ENCODE data around the gene SYT6. TPM values are rescaled to one million over a fixed set of nuclear protein-coding genes. Genes with fewer than 3 reads are reported as not detected.
A peak's percentile ranks its signal among the peaks of the same experiment; 100 is the strongest.

SYT6 gene
- polyA plus RNA-seq, 3 donors = 0.01 TPM; not detected in 2

DNA sequence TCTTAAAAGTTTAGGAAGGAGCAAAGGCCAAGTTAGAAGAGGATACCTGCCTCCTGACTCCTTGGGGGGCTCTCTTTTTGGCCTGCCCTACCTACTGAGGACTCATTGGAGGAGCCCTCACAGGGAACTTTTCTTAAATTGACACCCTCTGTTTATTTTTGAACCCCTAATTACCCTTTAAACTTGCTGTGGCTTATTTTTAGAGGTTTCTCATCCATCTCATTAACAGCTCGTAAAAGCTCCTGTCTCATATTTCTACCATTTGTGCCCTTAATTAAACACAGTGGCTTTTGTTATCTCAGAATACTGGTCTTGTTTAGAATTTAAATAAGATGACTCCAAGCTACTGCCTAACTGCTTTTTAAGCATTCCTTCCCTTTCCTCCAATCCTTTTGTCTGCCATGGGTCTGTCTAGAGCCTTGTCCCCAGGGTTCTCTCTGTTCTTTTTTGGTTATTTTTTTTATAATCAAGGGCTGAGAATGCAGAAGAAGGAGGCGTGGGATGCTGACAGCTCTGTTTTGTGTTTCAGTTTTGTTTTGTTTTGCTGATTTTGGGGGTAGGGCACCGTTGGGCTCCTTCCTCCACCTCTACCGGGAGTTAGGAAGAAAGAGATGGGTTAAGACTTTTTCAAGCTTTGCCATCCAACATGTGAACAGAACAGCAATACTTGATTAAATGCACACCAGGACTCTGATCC, 78.0 kb downstream of the SYT6 start:
- peaks cover 9 to 21% (median 15%) of the 10 kb centered on the region in 7 donors for H3K9me3 Mint-ChIP-seq
- Histone ChIP-seq H3K36me3 (replicated peaks in 1 of 2; ENCODE audit: control insufficient read depth in 1 of 2, insufficient read depth in 2 of 2, low read length in 2 of 2) (peaks cover 0 to 5% of the 10 kb centered on the region in 2 donors), H2AFZ (ENCODE audit: insufficient read depth, low read depth, low read length, poor library complexity, severe bottlenecking) (no peak overlapping the region), H3K27ac (ENCODE audit: low read depth in 1 of 2, low read length in 2 of 2) (no peak overlapping the region), H3K79me2 (ENCODE audit: insufficient read depth, low read length) (no peaks in the 10 kb centered on the region), H3K4me2 (replicated peaks; ENCODE audit: extremely low read depth, low read length, poor library complexity, severe bottlenecking) (no peak overlapping the region), H3K4me1 (ENCODE audit: control insufficient read depth in 1 of 2, insufficient read depth in 2 of 2, low read length in 2 of 2) (peaks cover 6 to 10% of the 10 kb centered on the region in 2 donors), H4K20me1 (ENCODE audit: insufficient read depth, low read length) (no peaks in the 10 kb centered on the region), H3K4me3 (replicated peaks in 1 of 3; ENCODE audit: low read depth in 2 of 3, low read length in 3 of 3) (no peak overlapping the region), H3K27me3 (ENCODE audit: control insufficient read depth in 2 of 2, insufficient read depth in 2 of 2, low read length in 2 of 2) (no peaks in the 10 kb centered on the region), H3K9ac (ENCODE audit: insufficient read depth, low read length, poor library complexity, severe bottlenecking) (no peak overlapping the region), H3K9me3 (replicated peaks in 1 of 2; ENCODE audit: control insufficient read depth in 1 of 2, insufficient read depth in 1 of 2, low read length in 2 of 2) (peaks cover 12 to 20% of the 10 kb centered on the region in 2 donors)
- peaks cover 0 to 4% (median 0%) of the 10 kb centered on the region in 3 donors for H3K27me3 Mint-ChIP-seq (ENCODE audit: low read depth in 3 of 3)
- intact Hi-C loops (cut with micrococcal nuclease) = no loop called here
- H3K4me1 Mint-ChIP-seq = peaks cover 28% of the 10 kb centered on the region
- WGBS (ENCODE audit: insufficient coverage) = no CpG with 5 or more reads among the region's 4 CpGs
- no peak for DNase-seq
- TF ChIP-seq, protein P1, sequence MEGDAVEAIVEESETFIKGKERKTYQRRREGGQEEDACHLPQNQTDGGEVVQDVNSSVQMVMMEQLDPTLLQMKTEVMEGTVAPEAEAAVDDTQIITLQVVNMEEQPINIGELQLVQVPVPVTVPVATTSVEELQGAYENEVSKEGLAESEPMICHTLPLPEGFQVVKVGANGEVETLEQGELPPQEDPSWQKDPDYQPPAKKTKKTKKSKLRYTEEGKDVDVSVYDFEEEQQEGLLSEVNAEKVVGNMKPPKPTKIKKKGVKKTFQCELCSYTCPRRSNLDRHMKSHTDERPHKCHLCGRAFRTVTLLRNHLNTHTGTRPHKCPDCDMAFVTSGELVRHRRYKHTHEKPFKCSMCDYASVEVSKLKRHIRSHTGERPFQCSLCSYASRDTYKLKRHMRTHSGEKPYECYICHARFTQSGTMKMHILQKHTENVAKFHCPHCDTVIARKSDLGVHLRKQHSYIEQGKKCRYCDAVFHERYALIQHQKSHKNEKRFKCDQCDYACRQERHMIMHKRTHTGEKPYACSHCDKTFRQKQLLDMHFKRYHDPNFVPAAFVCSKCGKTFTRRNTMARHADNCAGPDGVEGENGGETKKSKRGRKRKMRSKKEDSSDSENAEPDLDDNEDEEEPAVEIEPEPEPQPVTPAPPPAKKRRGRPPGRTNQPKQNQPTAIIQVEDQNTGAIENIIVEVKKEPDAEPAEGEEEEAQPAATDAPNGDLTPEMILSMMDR (IDR thresholded peaks at IDR 0.05) = no peak
- no peak overlapping the region for H3K27ac Mint-ChIP-seq
- peak overlapping the region in 1 of 2 donors; percentile 17 for H3K4me3 Mint-ChIP-seq
- H3K36me3 Mint-ChIP-seq = peaks cover 0 to 2% of the 10 kb centered on the region in 2 donors

DNA sequence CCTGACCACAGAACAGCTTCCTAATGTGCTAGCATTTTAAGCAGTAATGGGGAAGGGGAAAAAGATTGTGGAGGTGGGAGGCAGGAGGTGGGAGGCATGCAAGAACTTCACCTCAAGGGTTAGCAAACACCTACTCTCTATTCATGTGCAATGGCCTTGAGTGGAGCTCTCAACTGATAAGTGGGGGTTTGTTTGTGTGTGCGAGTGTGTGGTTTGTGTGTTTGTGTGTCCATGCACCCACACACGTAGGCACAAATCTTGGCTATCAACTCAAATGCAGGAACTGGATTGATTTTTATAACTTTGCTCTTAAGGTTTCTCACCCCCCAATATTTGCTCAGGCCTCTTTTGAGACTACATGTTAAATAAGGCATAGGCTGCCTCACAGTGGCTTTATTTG, 78.6 kb downstream of the SYT6 start:
- H3K27ac Mint-ChIP-seq = no peak overlapping the region
- WGBS (ENCODE audit: insufficient coverage) = no CpG with 5 or more reads among the region's 2 CpGs
- no peak overlapping the region for H3K27ac ChIP-seq (ENCODE audit: low read depth in 1 of 2, low read length in 2 of 2)

More for the DNA sequence above, 78.6 kb downstream of the SYT6 start:
- Histone ChIP-seq H3K27me3 (ENCODE audit: control insufficient read depth in 2 of 2, insufficient read depth in 2 of 2, low read length in 2 of 2) (no peaks in the 10 kb centered on the region), H2AFZ (ENCODE audit: insufficient read depth, low read depth, low read length, poor library complexity, severe bottlenecking) (no peak overlapping the region), H3K4me3 (replicated peaks in 1 of 3; ENCODE audit: low read depth in 2 of 3, low read length in 3 of 3) (no peak overlapping the region), H3K9me3 (replicated peaks in 1 of 2; ENCODE audit: control insufficient read depth in 1 of 2, insufficient read depth in 1 of 2, low read length in 2 of 2) (peaks cover 12 to 20% of the 10 kb centered on the region in 2 donors), H3K4me2 (replicated peaks; ENCODE audit: extremely low read depth, low read length, poor library complexity, severe bottlenecking) (no peak overlapping the region), H3K9ac (ENCODE audit: insufficient read depth, low read length, poor library complexity, severe bottlenecking) (no peak overlapping the region), H3K36me3 (replicated peaks in 1 of 2; ENCODE audit: control insufficient read depth in 1 of 2, insufficient read depth in 2 of 2, low read length in 2 of 2) (peaks cover 0 to 5% of the 10 kb centered on the region in 2 donors), H3K4me1 (ENCODE audit: control insufficient read depth in 1 of 2, insufficient read depth in 2 of 2, low read length in 2 of 2) (peaks cover 6 to 10% of the 10 kb centered on the region in 2 donors), H4K20me1 (ENCODE audit: insufficient read depth, low read length) (no peaks in the 10 kb centered on the region), H3K79me2 (ENCODE audit: insufficient read depth, low read length) (no peaks in the 10 kb centered on the region)
- H3K27me3 Mint-ChIP-seq (ENCODE audit: low read depth in 3 of 3) = peaks cover 0 to 4% (median 1%) of the 10 kb centered on the region in 3 donors
- no peak for DNase-seq
- intact Hi-C loops (cut with micrococcal nuclease) = no loop called here
- peaks cover 26% of the 10 kb centered on the region for H3K4me1 Mint-ChIP-seq
- H3K9me3 Mint-ChIP-seq = peaks cover 13 to 24% (median 18%) of the 10 kb centered on the region in 7 donors
- TF ChIP-seq, protein P1 (IDR thresholded peaks at IDR 0.05) = no peak
- peaks cover 0 to 2% of the 10 kb centered on the region in 2 donors for H3K36me3 Mint-ChIP-seq
- no peak overlapping the region for H3K4me3 Mint-ChIP-seq

All from CD14-positive monocyte (primary cell).